Measurements from ENCODE around the gene LEMD2. TPM values are rescaled to one million over a fixed set of nuclear protein-coding genes. Genes with fewer than 3 reads are reported as not detected.

LEMD2 gene
- polyA plus RNA-seq, 1 of the 3 experiments (the other 2 are of a cell fraction), result 56.5 TPM

DNA sequence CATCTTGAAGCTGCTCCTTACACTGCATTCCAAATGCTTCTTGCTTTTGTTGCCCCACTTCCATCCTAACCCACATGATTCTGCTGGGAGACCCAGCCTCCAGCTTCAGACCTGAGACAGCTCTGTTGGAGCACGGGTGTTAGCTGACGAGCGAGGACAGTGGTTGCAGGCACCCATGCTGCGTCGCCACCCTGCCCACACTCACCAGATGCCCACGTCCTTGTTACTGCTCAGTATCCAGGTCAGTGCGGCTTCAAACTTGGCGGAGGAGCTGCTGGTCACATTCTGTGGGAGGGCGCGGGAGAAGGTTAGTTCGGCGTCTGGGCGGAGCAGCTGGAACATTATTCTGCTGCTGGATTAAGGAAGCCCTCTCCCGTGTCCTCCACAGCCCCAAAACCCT lies 9.0 kb downstream of the LEMD2 start:
- Histone ChIP-seq H3K79me2 (ENCODE audit: insufficient read depth) (peaks cover 28% of the 10 kb centered on the region), H3K9me2 (no peaks in the 10 kb centered on the region), H3K4me3 (ENCODE audit: low read depth in 2 of 2, low read length in 1 of 2) (no peak overlapping the region), H3K4me1 (ENCODE audit: control insufficient read depth in 1 of 2, insufficient read depth in 2 of 2, low read depth in 1 of 2, low read length in 1 of 2) (peaks cover 13 to 25% of the 10 kb centered on the region in 2 experiments), H4K20me1 (ENCODE audit: insufficient read depth) (peaks cover under 1% of the 10 kb centered on the region; the same call in 1 of the 2 replicates), H3K4me2 (no peak overlapping the region), H3K9ac (no peak overlapping the region), H3K9me3 (no peaks in the 10 kb centered on the region), H3K27me3 (ENCODE audit: insufficient read depth) (no peaks in the 10 kb centered on the region), H3K36me3 (replicated peaks in 1 of 2; ENCODE audit: control insufficient read depth in 1 of 2, insufficient read depth in 2 of 2, low read length in 1 of 2) (peaks cover 63 to 90% of the 10 kb centered on the region in 2 experiments), H3K27ac (ENCODE audit: low read depth in 2 of 2, low read length in 1 of 2) (no peak overlapping the region; a peak in 1 of 4 replicates), H2AFZ (ENCODE audit: low read depth) (no peak overlapping the region), H3F3A (replicated peaks; ENCODE audit: insufficient read depth) (peaks cover 10% of the 10 kb centered on the region)
- ChIA-PET CTCF (interaction anchor here (1.1 to 5.7 kb wide), 7 partner anchors 11 to 384 kb away, joined by 4 to 63 read pairs (median 12); no protein-coding TSS in a partner anchor), POLR2A (interaction anchor here (2.0 kb wide), 1 partner anchor 8 kb away, joined by 7 read pairs; no protein-coding TSS in a partner anchor)
- TF ChIP-seq, protein P1, sequence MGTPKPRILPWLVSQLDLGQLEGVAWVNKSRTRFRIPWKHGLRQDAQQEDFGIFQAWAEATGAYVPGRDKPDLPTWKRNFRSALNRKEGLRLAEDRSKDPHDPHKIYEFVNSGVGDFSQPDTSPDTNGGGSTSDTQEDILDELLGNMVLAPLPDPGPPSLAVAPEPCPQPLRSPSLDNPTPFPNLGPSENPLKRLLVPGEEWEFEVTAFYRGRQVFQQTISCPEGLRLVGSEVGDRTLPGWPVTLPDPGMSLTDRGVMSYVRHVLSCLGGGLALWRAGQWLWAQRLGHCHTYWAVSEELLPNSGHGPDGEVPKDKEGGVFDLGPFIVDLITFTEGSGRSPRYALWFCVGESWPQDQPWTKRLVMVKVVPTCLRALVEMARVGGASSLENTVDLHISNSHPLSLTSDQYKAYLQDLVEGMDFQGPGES (IDR thresholded peaks at IDR 0.05; ENCODE audit: low read depth, low read length), result no peak
- TF ChIP-seq RCOR1 (IDR thresholded peaks at IDR 0.05; ENCODE audit: low read length), result no peak
- no peak for TF ChIP-seq RAD21 (IDR thresholded peaks at IDR 0.05; ENCODE audit: low read length)
- TF ChIP-seq MXI1 (IDR thresholded peaks at IDR 0.05; ENCODE audit: low read depth, low read length), result no peak
- TF ChIP-seq, protein P2, sequence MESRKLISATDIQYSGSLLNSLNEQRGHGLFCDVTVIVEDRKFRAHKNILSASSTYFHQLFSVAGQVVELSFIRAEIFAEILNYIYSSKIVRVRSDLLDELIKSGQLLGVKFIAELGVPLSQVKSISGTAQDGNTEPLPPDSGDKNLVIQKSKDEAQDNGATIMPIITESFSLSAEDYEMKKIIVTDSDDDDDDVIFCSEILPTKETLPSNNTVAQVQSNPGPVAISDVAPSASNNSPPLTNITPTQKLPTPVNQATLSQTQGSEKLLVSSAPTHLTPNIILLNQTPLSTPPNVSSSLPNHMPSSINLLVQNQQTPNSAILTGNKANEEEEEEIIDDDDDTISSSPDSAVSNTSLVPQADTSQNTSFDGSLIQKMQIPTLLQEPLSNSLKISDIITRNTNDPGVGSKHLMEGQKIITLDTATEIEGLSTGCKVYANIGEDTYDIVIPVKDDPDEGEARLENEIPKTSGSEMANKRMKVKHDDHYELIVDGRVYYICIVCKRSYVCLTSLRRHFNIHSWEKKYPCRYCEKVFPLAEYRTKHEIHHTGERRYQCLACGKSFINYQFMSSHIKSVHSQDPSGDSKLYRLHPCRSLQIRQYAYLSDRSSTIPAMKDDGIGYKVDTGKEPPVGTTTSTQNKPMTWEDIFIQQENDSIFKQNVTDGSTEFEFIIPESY (IDR thresholded peaks at IDR 0.05; ENCODE audit: borderline replicate concordance, low read depth), result no peak
- TF ChIP-seq SMC3 (IDR thresholded peaks at IDR 0.05; ENCODE audit: low read depth, low read length), result no peak
- no peak for TF ChIP-seq EZH2phosphoT487 (IDR thresholded peaks at IDR 0.05; ENCODE audit: borderline replicate concordance, low read depth)
- no peak for TF ChIP-seq MEF2A (IDR thresholded peaks at IDR 0.05; ENCODE audit: borderline replicate concordance, low read depth)
- no peak for TF ChIP-seq TAF1 (IDR thresholded peaks at IDR 0.05; ENCODE audit: borderline replicate concordance, low read depth, low read length)
- no peak for TF ChIP-seq MAX (IDR thresholded peaks at IDR 0.05; ENCODE audit: low read depth)
- TF ChIP-seq RFX5 (IDR thresholded peaks at IDR 0.05; ENCODE audit: low read length), result no peak
- 94% methylated on average over 14 of the region's 14 CpGs for WGBS (ENCODE audit: low lambda C conversion rate)
- DNase-seq, result no peak

- TF ChIP-seq RAD21 (IDR thresholded peaks at IDR 0.05; ENCODE audit: low read length), result peak; percentile 40
- TF ChIP-seq, protein P1 (IDR thresholded peaks at IDR 0.05; ENCODE audit: low read depth, low read length), result no peak
- peak; percentile 16 for TF ChIP-seq CTCF (IDR thresholded peaks at IDR 0.05)
- TF ChIP-seq SMC3 (IDR thresholded peaks at IDR 0.05; ENCODE audit: low read depth, low read length), result 0 out of 2 replicates have a peak, but pooled peaks have one; percentile 9
Measured at GRCh38 chr6:33779290-33779689, 9.6 kb downstream of the LEMD2 start.

More at GRCh38 chr6:33779290-33779689, 9.6 kb downstream of the LEMD2 start:
- peak; percentile 60 for DNase-seq
- ChIA-PET POLR2A (interaction anchor here (2.0 kb wide), 1 partner anchor 9 kb away, joined by 7 read pairs; no protein-coding TSS in a partner anchor), CTCF (interaction anchor here (1.1 to 5.7 kb wide), 8 partner anchors 10 to 384 kb away, joined by 4 to 63 read pairs (median 10); no protein-coding TSS in a partner anchor)
- H3K79me2 ChIP-seq (ENCODE audit: insufficient read depth), result peaks cover 22% of the 10 kb centered on the region; the same call in 1 of the 2 replicates
- no peaks in the 10 kb centered on the region for H4K20me1 ChIP-seq (ENCODE audit: insufficient read depth)
- no peaks in the 10 kb centered on the region for H3K9me2 ChIP-seq
- no peak overlapping the region for H3K4me3 ChIP-seq (ENCODE audit: low read depth in 2 of 2, low read length in 1 of 2)
- H3K36me3 ChIP-seq (replicated peaks in 1 of 2; ENCODE audit: control insufficient read depth in 1 of 2, insufficient read depth in 2 of 2, low read length in 1 of 2), result peaks cover 68 to 88% of the 10 kb centered on the region in 2 experiments
- H3K27ac ChIP-seq (ENCODE audit: low read depth in 2 of 2, low read length in 1 of 2), result no peak overlapping the region; a peak in 1 of 4 replicates
- H3F3A ChIP-seq (replicated peaks; ENCODE audit: insufficient read depth), result peaks cover 14% of the 10 kb centered on the region
- no peaks in the 10 kb centered on the region for H3K27me3 ChIP-seq (ENCODE audit: insufficient read depth)
- H2AFZ ChIP-seq (ENCODE audit: low read depth), result no peak overlapping the region
- no peak overlapping the region for H3K9ac ChIP-seq
- no peak overlapping the region for H3K4me2 ChIP-seq
- no peaks in the 10 kb centered on the region for H3K9me3 ChIP-seq
- 81% methylated on average over 5 of the region's 7 CpGs for WGBS (ENCODE audit: low lambda C conversion rate)
- peaks cover 13 to 25% of the 10 kb centered on the region in 2 experiments for H3K4me1 ChIP-seq (ENCODE audit: control insufficient read depth in 1 of 2, insufficient read depth in 2 of 2, low read depth in 1 of 2, low read length in 1 of 2)
